Urothelium cell line (cell line): Measurements from ENCODE around the gene PDE9A.

Source experiments
- DNase-seq: peaks from one replicate; pipeline ENCODE4 v3.0.0; 2011; ENCODE audit warnings: low spot score, mixed read lengths
- FAIRE-seq: peaks from 2 replicates; lab custom pipeline; 2011; peaks lifted over from hg19 to GRCh38; lab: Jason Lieb, UNC

The PDE9A gene

GRCh38 chr21:42655796-42656770 lies 2.7 kb downstream of the PDE9A start:
- DNase-seq (no peak), FAIRE-seq (no peak)

GRCh38 chr21:42656872-42657271 lies 3.5 kb downstream of the PDE9A start:
- FAIRE-seq, result no peak

GRCh38 chr21:42657676-42658319 lies 4.4 kb downstream of the PDE9A start:
- FAIRE-seq, result no peak

More at GRCh38 chr21:42656872-42657271, 3.5 kb downstream of the PDE9A start:
- DNase-seq, result no peak

GRCh38 chr21:42658320-42659105 lies 5.1 kb downstream of the PDE9A start:
- DNase-seq (no peak), FAIRE-seq (no peak)

More at GRCh38 chr21:42657676-42658319, 4.4 kb downstream of the PDE9A start:
- no peak for DNase-seq

- no peak for DNase-seq
- no peak for FAIRE-seq
Observed at GRCh38 chr21:42659416-42660117, 6.1 kb downstream of the PDE9A start.

GRCh38 chr21:42660118-42660470 lies 6.7 kb downstream of the PDE9A start:
- FAIRE-seq (no peak), DNase-seq (no peak)

GRCh38 chr21:42661688-42662429 lies 8.4 kb downstream of the PDE9A start:
- FAIRE-seq (no peak), DNase-seq (no peak)

- DNase-seq (no peak), FAIRE-seq (peak; percentile 100)
Observed at GRCh38 chr21:42662430-42663199, 9.2 kb downstream of the PDE9A start.

- FAIRE-seq (no peak), DNase-seq (no peak)
Observed at GRCh38 chr21:42663200-42663750, 9.9 kb downstream of the PDE9A start.

GRCh38 chr21:42663860-42664535 lies 10.6 kb downstream of the PDE9A start:
- no peak for FAIRE-seq
- no peak for DNase-seq

GRCh38 chr21:42664614-42665013 lies 11.2 kb downstream of the PDE9A start:
- no peak for DNase-seq
- peak; percentile 9 for FAIRE-seq

GRCh38 chr21:42665026-42665425 lies 11.6 kb downstream of the PDE9A start:
- DNase-seq (no peak), FAIRE-seq (no peak)

- DNase-seq (no peak), FAIRE-seq (no peak)
Observed at GRCh38 chr21:42665484-42665883, 12.1 kb downstream of the PDE9A start.

- DNase-seq, result peak; percentile 33
- FAIRE-seq, result no peak
Observed at GRCh38 chr21:42666023-42666747, 12.8 kb downstream of the PDE9A start.

GRCh38 chr21:42666925-42667324 lies 13.5 kb downstream of the PDE9A start:
- no peak for FAIRE-seq
- DNase-seq, result no peak

GRCh38 chr21:42668298-42668992 lies 15.0 kb downstream of the PDE9A start:
- FAIRE-seq, result no peak
- no peak for DNase-seq

GRCh38 chr21:42669041-42669440 lies 15.6 kb downstream of the PDE9A start:
- DNase-seq, result no peak
- FAIRE-seq, result no peak
